K562 (cell line): ENCODE measurements around the gene IRX6. TPM values are rescaled to one million over a fixed set of nuclear protein-coding genes. Genes with fewer than 3 reads are reported as not detected.

Experiments
- ATAC-seq: fragments of 200-7000 bp; cut with Tn5 transposase; 3 replicates; pipeline ENCODE4 v1.9.1; 2020; ENCODE audit warnings: moderate library complexity
- BruUV-seq: library from RNA; stranded (reverse); fragments of 400-500 nt; replicated peaks from 2 replicates; lab custom pipeline; 2021; lab: Mats Ljungman, UMichigan
- CTCF ChIA-PET: fragments of 300-600 bp; formaldehyde crosslinking; extraction: SDS; loops from one replicate; lab custom pipeline; 2021; ENCODE audit warnings: low intra/inter-chr PET ratio; lab: Yijun Ruan, JAX
- POLR2A ChIA-PET: fragments of 300-600, 350-650 bp; sonication (Branson Sonifier 250); formaldehyde crosslinking; extraction: SDS; loops from one replicate; lab custom pipeline; 2021; ENCODE audit warnings: antibody characterized with exemption, inconsistent platforms; lab: Yijun Ruan, JAX
- DNase-seq, 4 experiments: peaks; one replicate each; pipeline versions ENCODE4 v3.0.0 to v3.0.0-alpha.2; 2011 to 2018; ENCODE audit warnings: low spot score in 3 of 4, mixed read lengths in 3 of 4; ENCODE audit errors: extremely low read depth in 1 of 4
- FAIRE-seq: peaks from 2 replicates; lab custom pipeline; 2011; peaks lifted over from hg19 to GRCh38; lab: Jason Lieb, UNC
- H2AFZ ChIP-seq: 2 replicates; pipeline ENCODE4 v1.6.0; 2011; ENCODE audit warnings: low read depth, low read length, control low read depth, inconsistent platforms
- H3K27ac ChIP-seq: fragments of 200-600 bp; 3 replicates; pipeline ENCODE4 v1.8.0; 2011; ENCODE audit warnings: low read depth, mild to moderate bottlenecking, control low read depth, inconsistent platforms, low read length, moderate library complexity, mixed read lengths; ENCODE audit errors: extremely low read depth
- H3K27me3 ChIP-seq, 2 experiments: fragments of 300-600 bp in 1 of 2; 2 replicates in 1 of 2; 3 replicates in 1 of 2; pipeline versions ENCODE4 v1.6.0 to v1.8.0; 2011; ENCODE audit warnings: inconsistent platforms in 2 of 2, low read length in 2 of 2, mild to moderate bottlenecking in 1 of 2, mixed read lengths in 1 of 2, moderate library complexity in 1 of 2; ENCODE audit not compliant: control insufficient read depth in 2 of 2, insufficient read depth in 2 of 2
- H3K36me3 ChIP-seq: fragments of 300-600 bp; 3 replicates; pipeline ENCODE4 v1.8.0; 2011; ENCODE audit warnings: mild to moderate bottlenecking, low read length, inconsistent platforms; ENCODE audit not compliant: control insufficient read depth, insufficient read depth
- H3K4me1 ChIP-seq, 2 experiments: fragments of 200-600 bp in 1 of 2; replicated peaks in 1 of 2; 2 replicates in 1 of 2; 3 replicates in 1 of 2; pipeline versions ENCODE4 v1.5.1 to v1.8.0; 2011; ENCODE audit warnings: inconsistent platforms in 2 of 2, low read length in 2 of 2, mild to moderate bottlenecking in 1 of 2, mixed read lengths in 1 of 2, moderate library complexity in 1 of 2; ENCODE audit not compliant: control insufficient read depth in 2 of 2, insufficient read depth in 2 of 2
- H3K4me2 ChIP-seq: 2 replicates; pipeline ENCODE4 v1.6.1; 2011; ENCODE audit warnings: low read length, control low read depth, inconsistent platforms, mixed read lengths; ENCODE audit not compliant: insufficient read depth
- H3K4me3 ChIP-seq: fragments of 200-600 bp; sonication (generic), shearing (Covaris generic); 2 replicates; pipeline ENCODE4 v1.5.1; 2016; ENCODE audit warnings: control low read depth, inconsistent platforms
- H3K79me2 ChIP-seq: fragments of 200-600 bp; 3 replicates; pipeline ENCODE4 v1.8.0; 2011; ENCODE audit warnings: low read length, inconsistent platforms; ENCODE audit not compliant: control insufficient read depth, insufficient read depth
- H3K9ac ChIP-seq, 2 experiments: 2 replicates each; pipeline versions ENCODE4 v1.6.0 to v1.6.1; 2011; ENCODE audit warnings: low read depth in 2 of 2, low read length in 2 of 2, control low read depth in 1 of 2, inconsistent platforms in 1 of 2, mild to moderate bottlenecking in 1 of 2, mixed read lengths in 1 of 2; ENCODE audit not compliant: insufficient read depth in 1 of 2
- H3K9me1 ChIP-seq: one replicate; pipeline ENCODE4 v1.6.0; 2011; ENCODE audit warnings: inconsistent platforms, mild to moderate bottlenecking, low read length, moderate library complexity; ENCODE audit not compliant: control insufficient read depth, insufficient read depth
- H3K9me3 ChIP-seq: replicated peaks from 2 replicates; pipeline ENCODE4 v1.5.1; 2011; ENCODE audit warnings: low read depth, low read length, inconsistent platforms; ENCODE audit not compliant: control insufficient read depth, insufficient read depth
- H4K20me1 ChIP-seq: replicated peaks from 2 replicates; pipeline ENCODE4 v1.6.1; 2011; ENCODE audit warnings: low read length, inconsistent platforms, mixed read lengths; ENCODE audit not compliant: control insufficient read depth, insufficient read depth
- HSF4 ChIP-seq: fragments of 250-450 bp; sonication (Bioruptor Pico); IDR thresholded peaks from 2 replicates; pipeline ENCODE4 v2.1.2; 2022; ENCODE audit warnings: mild to moderate bottlenecking, moderate library complexity, borderline replicate concordance
- LCOR ChIP-seq: sonication (generic); formaldehyde crosslinking; IDR thresholded peaks from 2 replicates; pipeline ENCODE4 v1.8.0; 2022; ENCODE audit warnings: mild to moderate bottlenecking, missing genetic modification reagents
- MTA1 ChIP-seq: fragments of 450-650 bp; IDR thresholded peaks from 2 replicates; pipeline ENCODE4 v1.6.1; 2017; ENCODE audit warnings: borderline replicate concordance
- RBM34 ChIP-seq: fragments of 200-400 bp; formaldehyde crosslinking; IDR thresholded peaks from 2 replicates; pipeline ENCODE4 v1.6.1; 2018; ENCODE audit warnings: low read length, borderline replicate concordance; ENCODE audit not compliant: insufficient read depth
- SAP30 ChIP-seq: fragments of 200-600 bp; sonication (generic); IDR thresholded peaks from 2 replicates; pipeline ENCODE4 v1.6.1; 2012; ENCODE audit warnings: borderline replicate concordance, low read depth, mild to moderate bottlenecking, moderate library complexity, low read length, control low read depth, inconsistent platforms; ENCODE audit not compliant: insufficient read depth, poor library complexity, severe bottlenecking
- TOE1 ChIP-seq, 2 experiments: fragments of 450-650 bp in 1 of 2; sonication (generic) in 1 of 2; formaldehyde crosslinking in 1 of 2; IDR thresholded peaks; 2 replicates each; pipeline versions ENCODE4 v1.7.1 to v1.8.0; 2016 to 2022; ENCODE audit warnings: borderline replicate concordance in 2 of 2, mild to moderate bottlenecking in 2 of 2, antibody characterized with exemption in 1 of 2, inconsistent platforms in 1 of 2, low read depth in 1 of 2, missing genetic modification reagents in 1 of 2, moderate library complexity in 1 of 2
- TRIM28 ChIP-seq: fragments of 450-650 bp; IDR thresholded peaks from 2 replicates; pipeline ENCODE4 v1.6.1; 2017
- ZC3H11A ChIP-seq: IDR thresholded peaks from 2 replicates; pipeline ENCODE4 v1.6.1; 2012; ENCODE audit warnings: low read depth, low read length, improper control_type of control experiment
- ZNF408 ChIP-seq: fragments of 250-450 bp; sonication (Bioruptor Pico); IDR thresholded peaks from 2 replicates; pipeline ENCODE4 v1.4.0; 2020; ENCODE audit warnings: low read depth, mild to moderate bottlenecking, moderate library complexity
- ZNF75A ChIP-seq: fragments of 450-650 bp; formaldehyde crosslinking; IDR thresholded peaks from 2 replicates; pipeline ENCODE4 v1.4.0; 2020; ENCODE audit warnings: mild to moderate bottlenecking
- WGBS: fragments of 100-300 bp; shearing (Covaris generic); methylation state at CpG from one replicate; pipeline ENCODE4 v1.1.6; 2016; ENCODE audit warnings: low coverage, mixed read lengths; ENCODE audit not compliant: insufficient coverage; ENCODE audit errors: missing lambda C conversion rate; 5-methylcytosine and 5-hydroxymethylcytosine counted together
- in situ Hi-C: fragments of 300-500 bp; cut with MboI; formaldehyde crosslinking; loops from 4 replicates; pipeline ENCODE4 v1.15.0; 2018; ENCODE audit warnings: inconsistent platforms, mixed read lengths
- intact Hi-C: fragments of 100-400 bp; cut with micrococcal nuclease; formaldehyde crosslinking; loops from 2 replicates; pipeline ENCODE4 v1.14.2; 2022
- polyA plus RNA-seq, 8 experiments: library from polyadenylated mRNA; depleted of rRNA in 4 of 8; stranded (reverse) in 5 of 8; unstranded in 3 of 8; fragments of >200 nt; fragmentation: Nextera tagmentation in 2 of 8; fragmentation: Illumina TruSeq in 1 of 8; extraction: Ambion mirVana in 2 of 8; extraction: Trizol in 1 of 8; gene quantifications; 2 replicates each; pipeline versions ENCODE4 v1.2.1 to v1.2.3, GENCODE V29; 2011 to 2014; ENCODE audit warnings: inconsistent platforms in 1 of 8, missing spikeins in 1 of 8
- total RNA-seq, 7 experiments: library from RNA; depleted of rRNA in 6 of 7; stranded (reverse); fragments of >200 nt in 6 of 7; fragmentation: Illumina TruSeq in 2 of 7; extraction: Trizol in 2 of 7; gene quantifications; 2 replicates each; pipeline versions ENCODE4 v1.2.1 to v1.2.3, GENCODE V29; 2011 to 2021; ENCODE audit warnings: low replicate concordance in 1 of 7
- TF ChIP-seq, protein P1 (sequence below): fragments of 250-450 bp; sonication (Bioruptor Pico); IDR thresholded peaks from 2 replicates; pipeline ENCODE4 v1.5.0; 2022; ENCODE audit warnings: mild to moderate bottlenecking
- TF ChIP-seq, protein P2 (sequence below): fragments of 250-450 bp; sonication (Bioruptor Pico); IDR thresholded peaks from 2 replicates; pipeline ENCODE4 v1.4.0; 2020; ENCODE audit warnings: mild to moderate bottlenecking, moderate library complexity

Gene IRX6
- total and polyA plus RNA-seq, 9 of the 15 experiments (the other 6 are each of a cell fraction or from before 2014, with no cell fraction given): 0.07 to 0.29 (median 0.14) TPM; not detected in 4

DNA sequence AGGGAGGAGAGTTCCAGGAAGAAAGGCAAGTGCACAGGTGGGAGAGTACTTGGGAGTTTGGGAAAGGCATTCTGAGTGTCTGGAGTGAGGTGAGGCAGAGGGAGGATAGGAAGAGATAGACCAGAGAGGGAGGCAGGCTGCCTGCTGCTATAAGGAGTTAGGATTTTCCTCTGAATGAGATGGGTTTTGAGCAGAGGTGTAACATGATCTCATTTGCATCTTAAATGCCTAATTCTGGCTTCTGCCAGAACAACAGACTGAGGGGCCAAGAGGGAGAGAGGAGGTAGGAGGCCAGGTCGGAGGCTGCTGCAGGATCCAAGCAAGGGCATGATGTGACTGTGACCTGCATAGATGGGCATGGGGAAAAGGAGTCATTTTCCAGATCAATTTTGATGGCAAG, 31.5 kb upstream of the IRX6 start:
- DNase-seq (no peak), ATAC-seq (no peak), FAIRE-seq (no peak)
- in situ Hi-C loops: no loop called here
- intact Hi-C loops: loop anchor here (5.0 kb wide), 1 partner anchor 80 kb away; no protein-coding TSS in a partner anchor
- no peak overlapping the region for H2AFZ ChIP-seq
- H3K4me1 ChIP-seq: no peaks in the 10 kb centered on the region
- H3K79me2 ChIP-seq: no peaks in the 10 kb centered on the region
- TF ChIP-seq HSF4 (CRISPR knock-in tag) (no peak), ZC3H11A (no peak), MTA1 (no peak), TOE1 (IDR thresholded peaks at IDR 0.05; ENCODE audit: borderline replicate concordance) (no peak), TOE1 (CRISPR knock-in tag; IDR thresholded peaks at IDR 0.05; ENCODE audit: borderline replicate concordance, low read depth) (no peak), TRIM28 (no peak), RBM34 (no peak), ZNF75A (CRISPR knock-in tag) (no peak), SAP30 (no peak), LCOR (no peak), ZNF408 (no peak)
- TF ChIP-seq, protein P1, sequence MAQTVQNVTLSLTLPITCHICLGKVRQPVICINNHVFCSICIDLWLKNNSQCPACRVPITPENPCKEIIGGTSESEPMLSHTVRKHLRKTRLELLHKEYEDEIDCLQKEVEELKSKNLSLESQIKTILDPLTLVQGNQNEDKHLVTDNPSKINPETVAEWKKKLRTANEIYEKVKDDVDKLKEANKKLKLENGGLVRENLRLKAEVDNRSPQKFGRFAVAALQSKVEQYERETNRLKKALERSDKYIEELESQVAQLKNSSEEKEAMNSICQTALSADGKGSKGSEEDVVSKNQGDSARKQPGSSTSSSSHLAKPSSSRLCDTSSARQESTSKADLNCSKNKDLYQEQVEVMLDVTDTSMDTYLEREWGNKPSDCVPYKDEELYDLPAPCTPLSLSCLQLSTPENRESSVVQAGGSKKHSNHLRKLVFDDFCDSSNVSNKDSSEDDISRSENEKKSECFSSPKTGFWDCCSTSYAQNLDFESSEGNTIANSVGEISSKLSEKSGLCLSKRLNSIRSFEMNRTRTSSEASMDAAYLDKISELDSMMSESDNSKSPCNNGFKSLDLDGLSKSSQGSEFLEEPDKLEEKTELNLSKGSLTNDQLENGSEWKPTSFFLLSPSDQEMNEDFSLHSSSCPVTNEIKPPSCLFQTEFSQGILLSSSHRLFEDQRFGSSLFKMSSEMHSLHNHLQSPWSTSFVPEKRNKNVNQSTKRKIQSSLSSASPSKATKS (CRISPR knock-in tag): no peak
- TF ChIP-seq, protein P2, sequence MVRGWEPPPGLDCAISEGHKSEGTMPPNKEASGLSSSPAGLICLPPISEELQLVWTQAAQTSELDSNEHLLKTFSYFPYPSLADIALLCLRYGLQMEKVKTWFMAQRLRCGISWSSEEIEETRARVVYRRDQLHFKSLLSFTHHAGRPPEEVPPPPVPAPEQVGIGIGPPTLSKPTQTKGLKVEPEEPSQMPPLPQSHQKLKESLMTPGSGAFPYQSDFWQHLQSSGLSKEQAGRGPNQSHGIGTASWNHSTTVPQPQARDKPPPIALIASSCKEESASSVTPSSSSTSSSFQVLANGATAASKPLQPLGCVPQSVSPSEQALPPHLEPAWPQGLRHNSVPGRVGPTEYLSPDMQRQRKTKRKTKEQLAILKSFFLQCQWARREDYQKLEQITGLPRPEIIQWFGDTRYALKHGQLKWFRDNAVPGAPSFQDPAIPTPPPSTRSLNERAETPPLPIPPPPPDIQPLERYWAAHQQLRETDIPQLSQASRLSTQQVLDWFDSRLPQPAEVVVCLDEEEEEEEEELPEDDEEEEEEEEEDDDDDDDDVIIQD: no peak
- H3K9me1 ChIP-seq: no peaks in the 10 kb centered on the region
- H3K4me3 ChIP-seq: no peak overlapping the region
- ChIA-PET CTCF (no interaction called here), POLR2A (no interaction called here)
- no peaks in the 10 kb centered on the region; a peak in 1 of 5 replicates for H3K27me3 ChIP-seq
- WGBS: 0% methylated on average over 1 of the region's 1 CpG
- H4K20me1 ChIP-seq: no peaks in the 10 kb centered on the region
- H3K9me3 ChIP-seq: no peaks in the 10 kb centered on the region
- H3K36me3 ChIP-seq: no peaks in the 10 kb centered on the region
- BruUV-seq: no TSS peak
- no peak overlapping the region for H3K9ac ChIP-seq
- no peak overlapping the region for H3K4me2 ChIP-seq
- H3K27ac ChIP-seq: no peak overlapping the region
